SU-DHL-6 (cell line): Measurements from ENCODE around the gene FZD8.

Experiments
- EZH2phosphoT487 ChIP-seq: fragments of 200-600 bp; sonication (generic), shearing (Covaris generic); conservative IDR thresholded peaks from 2 replicates; pipeline ENCODE4 v1.6.1; 2018; ENCODE audit warnings: mild to moderate bottlenecking, antibody characterized with exemption, low read length, moderate library complexity, mixed read lengths
- TF ChIP-seq, protein P1 (sequence below): fragments of 200-600 bp; sonication (generic); IDR thresholded peaks from one replicate; pipeline ENCODE4 v1.5.1; 2017; ENCODE audit warnings: antibody characterized with exemption, mild to moderate bottlenecking, low read length, moderate library complexity; ENCODE audit not compliant: insufficient read depth, poor library complexity, severe bottlenecking

DNA sequence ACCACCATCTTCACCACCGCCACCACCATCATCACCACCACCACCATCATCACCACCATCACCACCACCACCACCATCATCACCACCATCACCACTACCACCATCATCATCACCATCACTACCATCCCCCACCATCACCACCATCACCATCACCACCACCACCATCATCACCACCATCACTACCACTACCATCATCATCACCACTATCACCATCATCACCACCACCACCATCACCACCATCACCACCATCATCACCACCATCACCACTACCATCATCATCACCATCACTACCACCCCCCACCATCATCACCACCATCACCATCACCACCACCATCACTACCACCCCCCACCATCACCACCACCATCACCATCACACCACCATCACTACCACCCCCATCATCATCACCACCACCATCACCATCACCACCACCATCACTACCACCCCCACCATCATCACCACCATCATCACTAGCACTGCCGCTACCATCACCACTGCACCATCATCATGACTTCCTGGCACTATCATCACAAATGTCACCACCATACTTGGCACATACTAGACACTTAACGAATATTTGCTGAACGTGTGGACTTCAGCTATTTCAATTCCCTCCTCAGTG lies 25.3 kb upstream of the FZD8 start:
- TF ChIP-seq, protein P1, sequence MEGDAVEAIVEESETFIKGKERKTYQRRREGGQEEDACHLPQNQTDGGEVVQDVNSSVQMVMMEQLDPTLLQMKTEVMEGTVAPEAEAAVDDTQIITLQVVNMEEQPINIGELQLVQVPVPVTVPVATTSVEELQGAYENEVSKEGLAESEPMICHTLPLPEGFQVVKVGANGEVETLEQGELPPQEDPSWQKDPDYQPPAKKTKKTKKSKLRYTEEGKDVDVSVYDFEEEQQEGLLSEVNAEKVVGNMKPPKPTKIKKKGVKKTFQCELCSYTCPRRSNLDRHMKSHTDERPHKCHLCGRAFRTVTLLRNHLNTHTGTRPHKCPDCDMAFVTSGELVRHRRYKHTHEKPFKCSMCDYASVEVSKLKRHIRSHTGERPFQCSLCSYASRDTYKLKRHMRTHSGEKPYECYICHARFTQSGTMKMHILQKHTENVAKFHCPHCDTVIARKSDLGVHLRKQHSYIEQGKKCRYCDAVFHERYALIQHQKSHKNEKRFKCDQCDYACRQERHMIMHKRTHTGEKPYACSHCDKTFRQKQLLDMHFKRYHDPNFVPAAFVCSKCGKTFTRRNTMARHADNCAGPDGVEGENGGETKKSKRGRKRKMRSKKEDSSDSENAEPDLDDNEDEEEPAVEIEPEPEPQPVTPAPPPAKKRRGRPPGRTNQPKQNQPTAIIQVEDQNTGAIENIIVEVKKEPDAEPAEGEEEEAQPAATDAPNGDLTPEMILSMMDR: no peak
- no peak for TF ChIP-seq EZH2phosphoT487
